ENCODE measurements around the gene RNF186. TPM values are rescaled to one million over a fixed set of nuclear protein-coding genes. Genes with fewer than 3 reads are reported as not detected.
"Not testable (repeated sequence)": the region's sequence is repeated elsewhere in the genome, so short reads cannot be mapped to it uniquely, and the experiment has no call there.

The RNF186 gene
- total RNA-seq, 1 donor from 2014 or later: not detected

DNA sequence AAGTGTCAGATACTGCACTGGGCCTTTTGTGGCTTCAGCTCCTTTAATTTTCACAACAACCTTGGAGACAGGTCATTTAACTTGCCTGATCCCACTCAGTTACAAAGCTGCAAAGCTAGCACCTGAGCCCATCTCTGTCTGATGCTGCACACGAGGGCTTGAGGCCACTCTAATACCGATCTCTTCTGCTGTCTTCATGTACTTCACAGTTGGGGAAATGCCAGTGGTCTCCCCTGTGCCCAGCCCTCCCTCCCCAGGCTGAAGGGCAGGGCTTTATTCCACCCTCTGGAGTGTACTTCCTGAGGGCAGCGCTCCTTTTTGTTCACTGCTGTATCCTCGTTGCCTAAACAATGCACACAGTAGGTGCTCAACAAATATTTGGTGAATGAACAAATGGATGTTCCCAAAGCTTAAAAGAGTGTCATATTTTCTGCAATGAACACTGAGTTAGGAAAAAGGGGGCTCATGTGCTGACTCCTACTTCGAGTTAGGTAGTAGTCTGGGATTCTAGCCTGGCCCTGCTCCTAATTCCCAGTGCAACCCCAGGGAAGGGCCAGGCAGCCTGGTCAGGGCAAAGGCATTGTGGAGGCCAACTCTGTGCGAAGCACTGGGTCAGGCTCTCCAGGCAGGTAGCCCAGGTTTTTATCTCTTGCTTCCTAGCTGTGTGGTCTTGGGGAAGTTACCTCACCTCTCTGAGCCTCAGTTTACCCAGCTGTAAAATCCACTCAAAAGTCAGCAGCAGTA, 16.4 kb downstream of the RNF186 start:
- Mint-ChIP-seq H3K4me1 (peaks cover 12% of the 10 kb centered on the region), H3K27me3 (ENCODE audit: low read depth) (peaks cover 47% of the 10 kb centered on the region), H3K9me3 (no peaks in the 10 kb centered on the region), H3K36me3 (ENCODE audit: low read depth) (no peaks in the 10 kb centered on the region), H3K4me3 (peak overlapping the region; percentile 62), H3K27ac (ENCODE audit: unreplicated experiment) (no peak overlapping the region)
- TF ChIP-seq, protein P1, sequence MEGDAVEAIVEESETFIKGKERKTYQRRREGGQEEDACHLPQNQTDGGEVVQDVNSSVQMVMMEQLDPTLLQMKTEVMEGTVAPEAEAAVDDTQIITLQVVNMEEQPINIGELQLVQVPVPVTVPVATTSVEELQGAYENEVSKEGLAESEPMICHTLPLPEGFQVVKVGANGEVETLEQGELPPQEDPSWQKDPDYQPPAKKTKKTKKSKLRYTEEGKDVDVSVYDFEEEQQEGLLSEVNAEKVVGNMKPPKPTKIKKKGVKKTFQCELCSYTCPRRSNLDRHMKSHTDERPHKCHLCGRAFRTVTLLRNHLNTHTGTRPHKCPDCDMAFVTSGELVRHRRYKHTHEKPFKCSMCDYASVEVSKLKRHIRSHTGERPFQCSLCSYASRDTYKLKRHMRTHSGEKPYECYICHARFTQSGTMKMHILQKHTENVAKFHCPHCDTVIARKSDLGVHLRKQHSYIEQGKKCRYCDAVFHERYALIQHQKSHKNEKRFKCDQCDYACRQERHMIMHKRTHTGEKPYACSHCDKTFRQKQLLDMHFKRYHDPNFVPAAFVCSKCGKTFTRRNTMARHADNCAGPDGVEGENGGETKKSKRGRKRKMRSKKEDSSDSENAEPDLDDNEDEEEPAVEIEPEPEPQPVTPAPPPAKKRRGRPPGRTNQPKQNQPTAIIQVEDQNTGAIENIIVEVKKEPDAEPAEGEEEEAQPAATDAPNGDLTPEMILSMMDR (conservative IDR thresholded peaks at IDR 0.05): no peak
- DNase-seq (ENCODE audit: low read depth, low spot score): no peak

DNA sequence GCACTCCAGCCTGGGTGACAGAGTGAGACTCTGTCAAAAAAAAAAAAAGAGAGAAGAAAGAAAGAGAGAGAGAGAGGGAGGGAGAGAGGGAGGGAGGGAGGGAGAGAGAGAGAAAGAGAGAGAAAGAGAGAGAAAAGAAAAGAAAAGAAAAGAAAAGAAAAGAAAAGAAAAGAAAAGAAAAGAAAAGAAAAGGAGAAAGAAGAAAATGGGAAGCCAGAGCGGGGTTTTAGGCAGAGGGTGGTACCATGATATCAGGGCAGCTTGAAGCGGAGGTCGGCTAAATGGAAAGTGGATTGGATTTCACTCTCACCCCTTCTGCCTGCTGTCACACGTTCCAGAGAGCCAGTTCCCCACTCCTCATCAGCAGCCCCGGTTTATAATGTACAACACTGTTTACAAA, 17.3 kb downstream of the RNF186 start:
- Mint-ChIP-seq H3K4me3 (peak overlapping the region; percentile 18), H3K27ac (ENCODE audit: unreplicated experiment) (no peak overlapping the region)

DNA sequence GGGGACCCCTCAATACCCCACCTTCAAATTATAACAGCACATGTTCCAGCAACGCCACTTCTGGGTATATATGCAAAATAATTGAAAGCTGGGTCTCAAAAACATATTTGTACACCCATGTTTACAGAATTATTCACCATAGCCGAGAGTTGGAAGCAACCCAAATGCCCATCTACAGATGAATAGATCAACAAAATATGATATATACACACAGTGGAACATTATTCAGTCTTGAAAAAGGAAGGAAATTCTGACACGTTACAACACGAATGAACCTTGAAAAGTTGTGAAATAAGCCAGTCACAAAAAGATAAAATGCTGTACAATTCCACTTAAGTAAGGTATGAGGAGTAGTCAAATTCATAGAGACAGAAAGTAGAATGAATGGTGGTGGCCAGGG, 20.5 kb downstream of the RNF186 start:
- H3K9me3 Mint-ChIP-seq: peaks cover 3% of the 10 kb centered on the region
- no peak overlapping the region for H3K27ac Mint-ChIP-seq (ENCODE audit: unreplicated experiment)
- H3K4me3 Mint-ChIP-seq: no peak overlapping the region
- DNase-seq (ENCODE audit: low read depth, low spot score): no peak
- peaks cover 24% of the 10 kb centered on the region for H3K27me3 Mint-ChIP-seq (ENCODE audit: low read depth)
- no peaks in the 10 kb centered on the region for H3K36me3 Mint-ChIP-seq (ENCODE audit: low read depth)
- H3K4me1 Mint-ChIP-seq: peaks cover 26% of the 10 kb centered on the region
- TF ChIP-seq, protein P1 (conservative IDR thresholded peaks at IDR 0.05): no peak

More for the DNA sequence above, 17.3 kb downstream of the RNF186 start:
- H3K9me3 Mint-ChIP-seq: no peaks in the 10 kb centered on the region
- no peak for DNase-seq (ENCODE audit: low read depth, low spot score)
- TF ChIP-seq, protein P1 (conservative IDR thresholded peaks at IDR 0.05): no peak
- peaks cover 20% of the 10 kb centered on the region for H3K4me1 Mint-ChIP-seq
- peaks cover 47% of the 10 kb centered on the region for H3K27me3 Mint-ChIP-seq (ENCODE audit: low read depth)
- no peaks in the 10 kb centered on the region for H3K36me3 Mint-ChIP-seq (ENCODE audit: low read depth)

DNA sequence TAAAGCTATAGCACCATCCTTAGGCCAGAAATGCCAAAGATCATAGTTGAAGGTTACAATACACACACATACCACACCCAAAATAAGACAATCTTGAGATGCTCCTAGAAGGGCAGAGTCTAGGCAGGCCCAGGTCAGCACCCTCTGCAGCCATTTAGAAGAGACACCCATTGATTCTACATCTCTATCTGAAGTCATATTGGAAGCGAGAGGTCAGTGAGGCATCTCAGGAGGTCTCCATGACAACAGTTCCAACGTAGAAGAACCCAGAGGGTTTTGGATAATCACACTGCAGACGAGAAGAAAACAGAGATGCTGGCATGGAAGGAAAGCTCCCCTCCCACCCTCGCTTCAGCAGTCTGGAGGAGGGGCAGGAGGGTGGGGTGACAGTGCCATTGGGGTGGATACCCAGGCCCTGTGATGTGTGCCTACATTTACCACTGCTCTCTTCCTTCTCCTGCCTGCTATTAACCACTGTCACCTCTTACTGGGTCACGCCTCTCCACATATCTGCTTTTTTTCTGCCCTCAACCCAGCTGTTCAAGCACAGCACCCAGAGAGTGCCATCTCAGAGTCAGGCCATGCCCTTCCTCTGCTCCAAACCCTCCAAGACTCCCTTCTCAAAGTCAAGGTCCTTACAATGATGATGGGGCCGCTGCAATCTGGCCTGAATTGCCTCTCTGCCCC, 21.6 kb downstream of the RNF186 start:
- peak overlapping the region; percentile 65 for H3K27ac Mint-ChIP-seq (ENCODE audit: unreplicated experiment)
- H3K27me3 Mint-ChIP-seq (ENCODE audit: low read depth): peaks cover 14% of the 10 kb centered on the region
- H3K4me3 Mint-ChIP-seq: no peak overlapping the region
- peaks cover 26% of the 10 kb centered on the region for H3K4me1 Mint-ChIP-seq
- H3K36me3 Mint-ChIP-seq (ENCODE audit: low read depth): no peaks in the 10 kb centered on the region
- TF ChIP-seq, protein P1 (conservative IDR thresholded peaks at IDR 0.05): no peak
- peaks cover 3% of the 10 kb centered on the region for H3K9me3 Mint-ChIP-seq
- DNase-seq (ENCODE audit: low read depth, low spot score): no peak

DNA sequence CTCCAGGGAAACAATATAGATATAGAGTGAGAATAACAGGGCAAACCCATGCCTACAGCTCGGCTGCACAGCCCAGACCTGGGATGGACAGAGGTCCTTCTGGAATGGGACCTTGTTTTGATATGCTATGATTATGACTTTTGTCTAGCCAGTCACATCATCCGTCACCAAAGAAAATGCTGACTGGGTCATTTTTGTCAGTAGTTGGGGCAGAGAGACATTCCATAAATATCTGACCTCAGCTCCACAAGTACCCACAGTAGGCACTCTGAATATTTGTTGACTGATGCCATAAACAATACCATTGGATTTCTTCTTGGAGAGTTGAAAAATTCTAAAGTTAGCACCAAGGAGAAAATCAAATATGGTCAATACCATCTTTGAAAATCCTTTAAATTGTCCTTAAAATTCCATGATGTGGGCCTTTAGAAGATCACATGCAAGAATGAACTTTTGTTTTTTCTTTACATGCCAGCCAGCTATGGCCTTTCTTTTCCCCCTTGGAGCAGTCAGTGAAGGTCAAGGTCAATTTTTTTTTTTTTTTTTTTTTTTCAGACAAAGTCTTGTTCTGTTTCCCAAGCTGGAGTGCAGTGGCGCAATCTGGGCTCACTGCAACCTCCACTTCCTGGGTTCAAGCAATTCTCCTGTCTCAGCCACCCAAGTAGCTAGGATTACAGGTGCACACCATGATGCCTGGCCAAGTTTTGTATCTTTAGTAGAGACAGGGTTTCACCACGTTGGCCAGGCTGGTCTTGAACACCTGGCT, 22.7 kb downstream of the RNF186 start:
- H3K27me3 Mint-ChIP-seq (ENCODE audit: low read depth): peaks cover 5% of the 10 kb centered on the region
- H3K9me3 Mint-ChIP-seq: peaks cover 3% of the 10 kb centered on the region
- no peak overlapping the region for H3K27ac Mint-ChIP-seq (ENCODE audit: unreplicated experiment)
- H3K4me1 Mint-ChIP-seq: peaks cover 26% of the 10 kb centered on the region
- TF ChIP-seq, protein P1 (conservative IDR thresholded peaks at IDR 0.05): no peak
- DNase-seq (ENCODE audit: low read depth, low spot score): no peak
- no peak overlapping the region for H3K4me3 Mint-ChIP-seq
- H3K36me3 Mint-ChIP-seq (ENCODE audit: low read depth): no peaks in the 10 kb centered on the region

DNA sequence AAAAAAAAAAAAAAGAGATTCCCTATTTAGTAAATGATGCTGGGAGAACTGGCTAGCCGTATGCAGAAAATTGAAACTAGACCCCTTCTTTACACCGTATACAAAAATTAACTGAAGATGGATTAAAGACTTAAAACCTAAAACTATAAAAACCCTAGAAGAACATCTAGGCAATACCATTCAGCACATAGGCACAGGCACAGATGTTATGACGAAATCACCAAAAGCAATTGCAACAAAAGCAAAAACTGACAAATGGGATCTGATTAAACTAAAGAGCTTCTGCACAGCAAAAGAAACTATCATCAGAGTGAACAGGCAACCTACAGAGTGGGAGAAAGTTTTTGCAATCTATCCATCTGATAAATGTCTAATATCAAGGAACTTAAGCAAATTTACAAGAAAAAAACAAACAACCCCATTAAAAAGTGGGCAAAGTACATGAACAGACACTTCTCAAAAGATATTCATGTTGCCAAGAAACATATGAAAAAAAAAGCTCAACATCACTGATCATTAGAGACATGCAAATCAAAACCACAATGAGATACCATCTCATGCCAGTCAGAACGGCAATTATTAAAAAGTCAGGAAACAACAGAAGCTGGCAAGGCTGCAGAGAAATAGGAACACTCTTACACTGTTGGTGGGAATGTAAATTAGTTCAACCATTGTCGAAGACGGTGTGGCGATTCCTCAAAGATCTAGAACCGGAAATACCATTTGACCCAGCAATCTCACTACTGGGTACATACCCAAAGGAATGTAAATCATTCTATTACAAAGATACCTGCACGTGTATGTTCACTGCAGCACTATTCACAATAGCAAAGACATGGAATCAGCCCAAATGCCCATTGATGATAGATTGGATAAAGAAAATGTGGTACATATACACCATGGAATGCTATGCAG, 24.8 kb downstream of the RNF186 start:
- H3K27ac Mint-ChIP-seq (ENCODE audit: unreplicated experiment); DNase-seq (ENCODE audit: low read depth, low spot score); H3K4me3 Mint-ChIP-seq; H3K27me3 Mint-ChIP-seq (ENCODE audit: low read depth); H3K36me3 Mint-ChIP-seq (ENCODE audit: low read depth); H3K9me3 Mint-ChIP-seq: not testable (repeated sequence)
- H3K4me1 Mint-ChIP-seq: peaks cover 34% of the 10 kb centered on the region

All from neural crest cell (in vitro differentiated cells).